ENCODE results near the gene RNU5B-1. TPM values are rescaled to one million over a fixed set of nuclear protein-coding genes. Genes with fewer than 3 reads are reported as not detected.

The RNU5B-1 gene
- total and polyA plus RNA-seq, 2 of the 4 experiments (the other 2 are of a cell fraction): not detected

DNA sequence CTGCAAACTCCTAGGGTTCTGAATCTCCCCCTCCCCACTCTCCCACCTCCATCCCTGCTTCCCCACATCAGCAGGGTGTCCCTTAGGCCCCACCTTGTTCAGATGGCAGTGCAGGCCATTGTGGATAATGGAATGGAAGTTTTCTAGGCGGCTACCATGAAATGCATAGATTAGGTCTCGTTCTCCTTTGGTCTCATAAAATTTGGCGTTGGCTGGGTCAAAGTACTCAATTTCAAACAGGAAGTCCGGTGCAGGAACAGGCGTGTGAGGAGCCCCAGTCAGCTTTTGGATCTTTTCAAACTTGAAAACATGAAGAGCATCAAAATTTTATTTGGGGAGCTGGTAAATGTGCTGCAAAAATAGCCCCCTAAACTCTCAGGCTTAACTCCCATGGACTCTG, 38.0 kb upstream of the RNU5B-1 start:
- TF ChIP-seq MXI1 (IDR thresholded peaks at IDR 0.05; ENCODE audit: borderline replicate concordance, low read depth, low read length) (no peak), CEBPB (IDR thresholded peaks at IDR 0.05; ENCODE audit: low read depth, low read length) (no peak)
- no peak overlapping the region for H3K4ac ChIP-seq (ENCODE audit: low read depth, low read length)
- no peak overlapping the region for H3K14ac ChIP-seq (replicated peaks; ENCODE audit: low read depth, low read length)
- no peaks in the 10 kb centered on the region for H3K27me3 ChIP-seq (ENCODE audit: control insufficient read depth, insufficient read depth, low read length)
- no peak for DNase-seq
- no peak overlapping the region for H3K9ac ChIP-seq (ENCODE audit: low read depth, low read length)
- no peak overlapping the region for H3K23ac ChIP-seq (ENCODE audit: low read depth, low read length)
- ATAC-seq (ENCODE audit: low read depth): no peak
- no peak overlapping the region for H2BK5ac ChIP-seq (ENCODE audit: low read depth, low read length, poor library complexity, severe bottlenecking)
- H3K9me1 ChIP-seq (ENCODE audit: insufficient read depth, low read length): peaks cover 3% of the 10 kb centered on the region; the same call in 1 of the 2 replicates
- no peak overlapping the region for H3K4me2 ChIP-seq (ENCODE audit: low read depth, low read length)
- no peak overlapping the region for H3K4me3 ChIP-seq (ENCODE audit: insufficient read depth, low read depth, low read length)
- H2AK9ac ChIP-seq (replicated peaks; ENCODE audit: low read depth, low read length, poor library complexity): no peak overlapping the region
- no CpG with 5 or more reads among the region's 5 CpGs for WGBS, 2 experiments (ENCODE audit: extremely low coverage in 2 of 2, insufficient read length in 1 of 2)
- H2AK5ac ChIP-seq (ENCODE audit: low read depth, low read length): no peak overlapping the region
- intact Hi-C loops (cut with micrococcal nuclease): no loop called here
- H2BK20ac ChIP-seq (ENCODE audit: low read depth, low read length): no peak overlapping the region
- H4K91ac ChIP-seq (ENCODE audit: insufficient read depth, low read depth, low read length): no peak overlapping the region
- H3K27ac ChIP-seq (ENCODE audit: insufficient read depth, low read length): no peak overlapping the region
- dilution Hi-C loops (cut with HindIII; ENCODE audit: low sequenced_read_pairs, unreplicated experiment): no loop called here
- peaks cover 4% of the 10 kb centered on the region; the same call in 1 of the 2 replicates for H3K4me1 ChIP-seq (ENCODE audit: control insufficient read depth, insufficient read depth, low read length)
- H2AFZ ChIP-seq (replicated peaks; ENCODE audit: low read length, poor library complexity): no peak overlapping the region
- no peaks in the 10 kb centered on the region for H3K9me3 ChIP-seq (ENCODE audit: control insufficient read depth, insufficient read depth, low read length)
- H3K79me1 ChIP-seq (ENCODE audit: low read depth in 1 of 2, low read length in 2 of 2): peaks cover 0 to under 1% of the 10 kb centered on the region in 2 experiments; a peak in 2 of 4 replicates
- no peak overlapping the region for H2BK120ac ChIP-seq (ENCODE audit: low read depth, low read length)
- no peak overlapping the region for H3K56ac ChIP-seq (ENCODE audit: extremely low read depth, insufficient read depth, low read length)
- ChIA-PET POLR2A (ENCODE audit: unreplicated experiment) (no interaction called here), CTCF (no interaction called here)
- H4K8ac ChIP-seq (ENCODE audit: low read depth in 2 of 2, low read length in 2 of 2): no peak overlapping the region
- H3K18ac ChIP-seq (ENCODE audit: low read depth, low read length): no peak overlapping the region
- H4K20me1 ChIP-seq (ENCODE audit: insufficient read depth, low read length): no peaks in the 10 kb centered on the region
- BruUV-seq (replicated peaks): no TSS peak
- no peak overlapping the region for H2BK15ac ChIP-seq (ENCODE audit: low read depth, low read length)
- no peak overlapping the region for H4K5ac ChIP-seq (ENCODE audit: low read depth, low read length)
- peaks cover 5% of the 10 kb centered on the region; the same call in 1 of the 2 replicates for H3K36me3 ChIP-seq (ENCODE audit: control insufficient read depth, insufficient read depth, low read length)
- in situ Hi-C loops (cut with MboI; ENCODE audit: low sequenced_read_pairs): no loop called here
